Measurements from ENCODE around the gene SLC6A13.

GRCh38 chr12:209851-210250 is 52.8 kb downstream of the SLC6A13 start:
- TF ChIP-seq CTCF (IDR thresholded peaks at IDR 0.05) = no peak
- TF ChIP-seq POLR2A (IDR thresholded peaks at IDR 0.05) = no peak
- no peak for TF ChIP-seq POLR2AphosphoS5 (IDR thresholded peaks at IDR 0.05)
